ENCODE data around the gene ELOVL6. TPM values are rescaled to one million over a fixed set of nuclear protein-coding genes. Genes with fewer than 3 reads are reported as not detected.

Gene ELOVL6
- total and polyA plus RNA-seq, 3 donors from 2014 or later, result 1.3 to 3.5 (median 1.5) TPM

DNA sequence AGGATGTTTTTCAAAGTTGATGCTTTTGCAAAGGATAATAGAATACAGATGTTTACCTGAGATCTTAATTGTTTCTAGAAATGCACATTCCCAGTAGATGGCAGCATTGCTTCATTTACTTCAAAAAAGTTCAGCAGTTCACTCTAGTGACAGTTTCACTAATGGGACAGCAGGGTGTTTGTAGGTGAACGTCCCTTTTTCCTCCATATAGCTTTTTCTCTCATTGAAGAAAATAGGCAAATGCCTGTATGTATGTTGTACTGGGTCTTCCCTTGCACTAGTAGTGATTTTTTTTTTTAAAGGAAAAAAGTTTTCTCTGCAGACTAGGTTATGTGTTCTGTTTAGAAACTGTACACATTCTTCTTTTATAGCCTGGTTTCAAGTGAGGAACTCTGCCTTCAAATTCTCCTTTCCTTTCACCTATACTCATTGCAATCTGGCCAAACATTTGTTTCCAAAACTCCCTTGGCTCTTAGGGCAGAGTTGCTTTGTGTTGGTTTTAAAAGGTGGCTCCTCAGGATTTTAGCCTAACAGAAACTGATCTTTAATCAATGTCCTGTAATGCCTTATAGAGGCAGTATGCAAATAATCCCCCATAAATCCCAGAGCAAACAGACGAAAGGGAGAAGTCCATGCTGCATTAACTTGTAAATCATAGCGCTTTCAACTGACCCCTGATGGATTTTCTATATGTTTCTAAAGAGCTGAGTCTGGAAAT lies 199.4 kb downstream of the ELOVL6 start:
- no peaks in the 10 kb centered on the region for H3K9me3 ChIP-seq
- H3K27me3 ChIP-seq, result no peaks in the 10 kb centered on the region
- no peaks in the 10 kb centered on the region for H3K4me1 ChIP-seq
- no peak for DNase-seq
- TF ChIP-seq, protein P1, sequence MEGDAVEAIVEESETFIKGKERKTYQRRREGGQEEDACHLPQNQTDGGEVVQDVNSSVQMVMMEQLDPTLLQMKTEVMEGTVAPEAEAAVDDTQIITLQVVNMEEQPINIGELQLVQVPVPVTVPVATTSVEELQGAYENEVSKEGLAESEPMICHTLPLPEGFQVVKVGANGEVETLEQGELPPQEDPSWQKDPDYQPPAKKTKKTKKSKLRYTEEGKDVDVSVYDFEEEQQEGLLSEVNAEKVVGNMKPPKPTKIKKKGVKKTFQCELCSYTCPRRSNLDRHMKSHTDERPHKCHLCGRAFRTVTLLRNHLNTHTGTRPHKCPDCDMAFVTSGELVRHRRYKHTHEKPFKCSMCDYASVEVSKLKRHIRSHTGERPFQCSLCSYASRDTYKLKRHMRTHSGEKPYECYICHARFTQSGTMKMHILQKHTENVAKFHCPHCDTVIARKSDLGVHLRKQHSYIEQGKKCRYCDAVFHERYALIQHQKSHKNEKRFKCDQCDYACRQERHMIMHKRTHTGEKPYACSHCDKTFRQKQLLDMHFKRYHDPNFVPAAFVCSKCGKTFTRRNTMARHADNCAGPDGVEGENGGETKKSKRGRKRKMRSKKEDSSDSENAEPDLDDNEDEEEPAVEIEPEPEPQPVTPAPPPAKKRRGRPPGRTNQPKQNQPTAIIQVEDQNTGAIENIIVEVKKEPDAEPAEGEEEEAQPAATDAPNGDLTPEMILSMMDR (IDR thresholded peaks at IDR 0.05), result peak; percentile 39 to 55 (median 52)
- no peak for TF ChIP-seq POLR2A (IDR thresholded peaks at IDR 0.05)
- no peak overlapping the region for H3K4me3 ChIP-seq
- H3K36me3 ChIP-seq (ENCODE audit: low read depth, missing control alignments), result no peaks in the 10 kb centered on the region
- WGBS, 2 donors, result 45 to 48% methylated on average over 3 of the region's 3 CpGs
- intact Hi-C loops (cut with DNase I; ENCODE audit: low total_unique reads), result loop anchor here (5.0 kb wide), 1 partner anchor 513 kb away; no protein-coding TSS in a partner anchor
- H3K27ac ChIP-seq, result no peak overlapping the region

DNA sequence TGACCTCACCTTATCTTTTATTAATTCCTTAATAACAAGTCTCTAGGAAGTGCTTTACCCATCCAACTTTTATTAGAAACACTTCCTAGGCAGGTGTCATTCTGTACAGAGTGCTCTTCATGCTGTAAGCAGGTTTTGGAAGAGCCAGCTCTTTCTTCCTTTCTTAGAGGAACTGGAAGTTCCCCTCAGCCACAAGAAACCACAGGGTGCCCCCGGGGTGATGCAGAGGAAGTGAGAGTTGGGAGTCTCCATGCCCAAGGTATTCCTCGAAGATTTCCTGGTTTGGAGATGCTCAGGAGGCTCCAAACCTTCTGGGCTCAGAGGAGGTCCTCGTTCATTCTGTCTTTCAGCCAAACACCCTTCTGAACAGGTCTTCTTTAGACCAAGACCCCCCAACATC lies 201.9 kb downstream of the ELOVL6 start:
- no peak overlapping the region for H3K4me3 ChIP-seq
- H3K27ac ChIP-seq, result no peak overlapping the region
- no peaks in the 10 kb centered on the region for H3K9me3 ChIP-seq
- no peaks in the 10 kb centered on the region for H3K27me3 ChIP-seq
- intact Hi-C loops (cut with DNase I; ENCODE audit: low total_unique reads), result loop anchor here (5.0 kb wide), 1 partner anchor 516 kb away; no protein-coding TSS in a partner anchor
- no peak for DNase-seq
- no peaks in the 10 kb centered on the region for H3K36me3 ChIP-seq (ENCODE audit: low read depth, missing control alignments)
- 54 to 71% methylated on average over 1 to 3 of the region's 3 CpGs for WGBS, 2 donors
- TF ChIP-seq, protein P1 (IDR thresholded peaks at IDR 0.05), result no peak
- TF ChIP-seq POLR2A (IDR thresholded peaks at IDR 0.05), result no peak
- H3K4me1 ChIP-seq, result no peaks in the 10 kb centered on the region

Data from testis (tissue), 3 donors.